Uterus (tissue), 4 donors: ENCODE measurements around the gene ARHGEF6. TPM values are rescaled to one million over a fixed set of nuclear protein-coding genes. Genes with fewer than 3 reads are reported as not detected.

Source experiments
- DNase-seq, 2 donors: peaks; one replicate each; pipeline ENCODE4 v3.0.0-alpha.2; 2019 to 2020
- H3K27ac ChIP-seq, 2 donors: fragments of 200-600 bp; sonication (generic); 1 replicate in 1 of 2; 2 replicates in 1 of 2; pipeline ENCODE4 v1.5.1; 2016 to 2018
- H3K27me3 ChIP-seq, 2 donors: fragments of 200-600 bp; sonication (generic); one replicate each; pipeline ENCODE4 v1.5.1; 2018 to 2019; ENCODE audit warnings: control low read depth in 1 of 2
- H3K36me3 ChIP-seq, 2 donors: fragments of 200-600 bp; sonication (generic); one replicate each; pipeline ENCODE4 v1.5.1; 2019; ENCODE audit warnings: control low read depth in 1 of 2
- H3K4me1 ChIP-seq, 2 donors: fragments of 200-600 bp; sonication (generic); one replicate each; pipeline ENCODE4 v1.5.1; 2018 to 2019; ENCODE audit warnings: control low read depth in 1 of 2
- H3K4me3 ChIP-seq, 2 donors: fragments of 200-600 bp; sonication (generic); 1 replicate in 1 of 2; 2 replicates in 1 of 2; pipeline ENCODE4 v1.5.1; 2018 to 2019; ENCODE audit warnings: mild to moderate bottlenecking in 1 of 2
- H3K9me3 ChIP-seq, 2 donors: fragments of 200-600 bp; sonication (generic); one replicate each; pipeline ENCODE4 v1.5.1; 2019; ENCODE audit warnings: control low read depth in 1 of 2
- POLR2A ChIP-seq, 2 donors: fragments of 450-650 bp; IDR thresholded peaks; one replicate each; pipeline ENCODE4 v1.6.1; 2016; ENCODE audit warnings: antibody characterized with exemption in 2 of 2, mild to moderate bottlenecking in 1 of 2, moderate library complexity in 1 of 2
- intact Hi-C: fragments of 100-400 bp; cut with DNase I; formaldehyde crosslinking; loops from one replicate; pipeline ENCODE4 v1.15.1; 2023; ENCODE audit warnings: low total_unique reads
- total RNA-seq, 4 donors: library from RNA; depleted of rRNA in 3 of 4; stranded (reverse); fragments of >200 nt in 3 of 4; gene quantifications; one replicate each; pipeline versions ENCODE4 v1.1.0 to v1.2.4, GENCODE V29; 2014 to 2023
- TF ChIP-seq, protein P1 (sequence below), 4 experiments: fragments of 200-600 bp in 2 of 4; fragments of 450-650 bp in 2 of 4; sonication (generic) in 2 of 4; IDR thresholded peaks; one replicate each; pipeline ENCODE4 v1.5.1; 2016 to 2019; ENCODE audit warnings: antibody characterized with exemption in 4 of 4, mild to moderate bottlenecking in 2 of 4, moderate library complexity in 1 of 4
- donor health status: DM: yes; HTN: yes; CAD: no.

Gene ARHGEF6
- total RNA-seq, 4 donors from 2014 or later = 19.7 to 26.9 (median 24.7) TPM

GRCh38 chrX:136814847-136815750 is 34.4 kb upstream of the ARHGEF6 start:
- no peak for DNase-seq
- intact Hi-C loops = no loop called here
- Histone ChIP-seq H3K9me3 (no peaks in the 10 kb centered on the region), H3K4me3 (no peak overlapping the region), H3K4me1 (no peaks in the 10 kb centered on the region), H3K27ac (no peak overlapping the region), H3K36me3 (no peaks in the 10 kb centered on the region), H3K27me3 (no peaks in the 10 kb centered on the region)
- TF ChIP-seq POLR2A (IDR thresholded peaks at IDR 0.05) = no peak
- TF ChIP-seq, protein P1, sequence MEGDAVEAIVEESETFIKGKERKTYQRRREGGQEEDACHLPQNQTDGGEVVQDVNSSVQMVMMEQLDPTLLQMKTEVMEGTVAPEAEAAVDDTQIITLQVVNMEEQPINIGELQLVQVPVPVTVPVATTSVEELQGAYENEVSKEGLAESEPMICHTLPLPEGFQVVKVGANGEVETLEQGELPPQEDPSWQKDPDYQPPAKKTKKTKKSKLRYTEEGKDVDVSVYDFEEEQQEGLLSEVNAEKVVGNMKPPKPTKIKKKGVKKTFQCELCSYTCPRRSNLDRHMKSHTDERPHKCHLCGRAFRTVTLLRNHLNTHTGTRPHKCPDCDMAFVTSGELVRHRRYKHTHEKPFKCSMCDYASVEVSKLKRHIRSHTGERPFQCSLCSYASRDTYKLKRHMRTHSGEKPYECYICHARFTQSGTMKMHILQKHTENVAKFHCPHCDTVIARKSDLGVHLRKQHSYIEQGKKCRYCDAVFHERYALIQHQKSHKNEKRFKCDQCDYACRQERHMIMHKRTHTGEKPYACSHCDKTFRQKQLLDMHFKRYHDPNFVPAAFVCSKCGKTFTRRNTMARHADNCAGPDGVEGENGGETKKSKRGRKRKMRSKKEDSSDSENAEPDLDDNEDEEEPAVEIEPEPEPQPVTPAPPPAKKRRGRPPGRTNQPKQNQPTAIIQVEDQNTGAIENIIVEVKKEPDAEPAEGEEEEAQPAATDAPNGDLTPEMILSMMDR (IDR thresholded peaks at IDR 0.05) = no peak

GRCh38 chrX:136812286-136812685 is 31.6 kb upstream of the ARHGEF6 start:
- no peaks in the 10 kb centered on the region for H3K9me3 ChIP-seq
- no peaks in the 10 kb centered on the region for H3K27me3 ChIP-seq
- no peak overlapping the region for H3K27ac ChIP-seq
- TF ChIP-seq POLR2A (IDR thresholded peaks at IDR 0.05) = no peak
- TF ChIP-seq, protein P1 (IDR thresholded peaks at IDR 0.05) = no peak
- no peaks in the 10 kb centered on the region for H3K4me1 ChIP-seq
- H3K4me3 ChIP-seq = no peak overlapping the region
- intact Hi-C loops = no loop called here
- no peak for DNase-seq
- no peaks in the 10 kb centered on the region for H3K36me3 ChIP-seq

- H3K36me3 ChIP-seq = no peaks in the 10 kb centered on the region
- no peak for DNase-seq
- H3K27ac ChIP-seq = no peak overlapping the region
- H3K9me3 ChIP-seq = no peaks in the 10 kb centered on the region
- no peaks in the 10 kb centered on the region for H3K27me3 ChIP-seq
- TF ChIP-seq, protein P1 (IDR thresholded peaks at IDR 0.05) = no peak
- no peak for TF ChIP-seq POLR2A (IDR thresholded peaks at IDR 0.05)
- intact Hi-C loops = no loop called here
- H3K4me3 ChIP-seq = no peak overlapping the region
- H3K4me1 ChIP-seq = no peaks in the 10 kb centered on the region
These were observed 29.8 kb upstream of the ARHGEF6 start for GRCh38 chrX:136810493-136810892.

- Histone ChIP-seq H3K9me3 (no peaks in the 10 kb centered on the region), H3K36me3 (no peaks in the 10 kb centered on the region), H3K27ac (no peak overlapping the region), H3K27me3 (no peaks in the 10 kb centered on the region), H3K4me1 (no peaks in the 10 kb centered on the region), H3K4me3 (no peak overlapping the region)
- intact Hi-C loops = no loop called here
- TF ChIP-seq, protein P1 (IDR thresholded peaks at IDR 0.05) = no peak
- TF ChIP-seq POLR2A (IDR thresholded peaks at IDR 0.05) = no peak
- no peak for DNase-seq
These were observed 26.2 kb upstream of the ARHGEF6 start for GRCh38 chrX:136806891-136807410.

DNA sequence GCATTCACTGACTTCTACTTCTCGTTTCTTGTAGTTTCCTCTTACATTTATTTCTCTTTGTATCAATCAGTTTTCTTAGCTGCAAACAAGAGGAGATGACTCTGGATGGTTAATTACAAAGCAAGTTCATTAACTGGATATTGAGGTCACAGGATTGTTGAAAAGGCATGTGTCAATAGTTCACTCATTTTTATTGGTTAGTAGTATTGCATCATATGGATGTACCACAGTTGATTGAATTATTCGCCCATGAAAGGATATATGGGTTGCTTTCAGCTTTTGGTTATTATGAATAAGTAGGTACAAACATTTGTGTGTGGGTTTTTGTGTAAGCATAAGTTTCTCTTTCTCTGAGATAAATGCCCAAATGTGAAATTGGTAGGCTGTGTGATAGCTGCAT is 21.8 kb upstream of the ARHGEF6 start:
- no peak overlapping the region for H3K4me3 ChIP-seq
- intact Hi-C loops = no loop called here
- H3K27ac ChIP-seq = no peak overlapping the region
- H3K27me3 ChIP-seq = no peaks in the 10 kb centered on the region
- H3K9me3 ChIP-seq = no peaks in the 10 kb centered on the region
- TF ChIP-seq, protein P1 (IDR thresholded peaks at IDR 0.05) = no peak
- no peak for TF ChIP-seq POLR2A (IDR thresholded peaks at IDR 0.05)
- no peaks in the 10 kb centered on the region for H3K4me1 ChIP-seq
- H3K36me3 ChIP-seq = no peaks in the 10 kb centered on the region
- DNase-seq = no peak
